T-cell (primary cell): Measurements from ENCODE around the gene LHPP. TPM values are rescaled to one million over a fixed set of nuclear protein-coding genes. Genes with fewer than 3 reads are reported as not detected.
"Not testable (repeated sequence)": the region's sequence is repeated elsewhere in the genome, so short reads cannot be mapped to it uniquely, and the experiment has no call there.

Experiments
- ATAC-seq, 4 experiments: fragments of 200-7000 bp in 3 of 4; fragments of 150-1000 bp in 1 of 4; cut with Tn5 transposase; replicated peaks in 1 of 4; 1 replicate in 3 of 4; 2 replicates in 1 of 4; pipeline ENCODE4 v1.10.0; 2021; ENCODE audit warnings: moderate library complexity in 3 of 4, mild to moderate bottlenecking in 2 of 4, moderate number of reproducible peaks in 1 of 4
- CTCF ChIA-PET, 2 donors: fragments of 300-600 bp; sonication (Branson Sonifier 250); formaldehyde crosslinking; loops; one replicate each; lab custom pipeline; 2022; ENCODE audit warnings: antibody characterized with exemption in 2 of 2; lab: Charles Lee
- POLR2A ChIA-PET, 2 donors: fragments of 300-600 bp; sonication (Branson Sonifier 250); formaldehyde crosslinking; loops; one replicate each; lab custom pipeline; 2022; ENCODE audit warnings: antibody characterized with exemption in 2 of 2; lab: Charles Lee
- DNase-seq, 35 experiments: peaks; one replicate each; pipeline versions ENCODE4 v3.0.0 to v3.0.0-alpha.2; 2013 to 2023
- H3K27ac ChIP-seq: one replicate; pipeline ENCODE4 v1.5.1; 2013; ENCODE audit warnings: low read length
- H3K27me3 ChIP-seq, 2 experiments: replicated peaks in 1 of 2; 1 replicate in 1 of 2; 2 replicates in 1 of 2; pipeline versions ENCODE4 v1.6.1 to v1.7.0; 2013; ENCODE audit warnings: low read length in 1 of 2, mixed read lengths in 1 of 2; ENCODE audit not compliant: control insufficient read depth in 2 of 2, insufficient read depth in 2 of 2; ENCODE audit errors: extremely low read depth in 1 of 2
- H3K36me3 ChIP-seq, 2 donors: 1 replicate in 1 of 2; 2 replicates in 1 of 2; pipeline versions ENCODE4 v1.6.1 to v1.7.0; 2013; ENCODE audit warnings: low read length in 1 of 2; ENCODE audit not compliant: control insufficient read depth in 2 of 2, insufficient read depth in 1 of 2; ENCODE audit errors: extremely low read depth in 1 of 2
- H3K4me1 ChIP-seq, 2 experiments: 1 replicate in 1 of 2; 2 replicates in 1 of 2; pipeline versions ENCODE4 v1.6.1 to v1.7.0; 2013; ENCODE audit warnings: low read length in 2 of 2, mixed read lengths in 1 of 2; ENCODE audit not compliant: insufficient read depth in 2 of 2, control insufficient read depth in 1 of 2; ENCODE audit errors: extremely low read depth in 1 of 2
- H3K4me3 ChIP-seq, 2 donors: 1 replicate in 1 of 2; 2 replicates in 1 of 2; pipeline versions ENCODE4 v1.5.1 to v1.7.0; 2013; ENCODE audit warnings: mild to moderate bottlenecking in 2 of 2, low read length in 1 of 2, moderate library complexity in 1 of 2; ENCODE audit not compliant: control insufficient read depth in 1 of 2; ENCODE audit errors: extremely low read depth in 1 of 2
- H3K9me3 ChIP-seq: 2 replicates; pipeline ENCODE4 v1.7.0; 2013
- H3K27ac Mint-ChIP-seq, 2 donors: one replicate each; pipeline ENCODE4 v1.8.0; 2020 to 2021; ENCODE audit warnings: mild to moderate bottlenecking in 2 of 2, mixed read lengths in 2 of 2
- H3K27me3 Mint-ChIP-seq, 2 donors: one replicate each; pipeline ENCODE4 v1.8.0; 2021 to 2022; ENCODE audit warnings: mixed read lengths in 2 of 2
- H3K36me3 Mint-ChIP-seq: one replicate; pipeline ENCODE4 v1.8.0; 2021; ENCODE audit warnings: mixed read lengths
- H3K4me1 Mint-ChIP-seq, 3 donors: one replicate each; pipeline ENCODE4 v1.8.0; 2020 to 2022; ENCODE audit warnings: mixed read lengths in 3 of 3, mild to moderate bottlenecking in 1 of 3
- H3K4me3 Mint-ChIP-seq, 3 donors: one replicate each; pipeline ENCODE4 v1.8.0; 2020 to 2022; ENCODE audit warnings: mild to moderate bottlenecking in 3 of 3, mixed read lengths in 3 of 3, moderate library complexity in 3 of 3
- H3K9me3 Mint-ChIP-seq, 3 donors: one replicate each; pipeline ENCODE4 v1.8.0; 2020 to 2022; ENCODE audit warnings: mixed read lengths in 3 of 3
- WGBS: methylation state at CpG from one replicate; pipeline ENCODE4 v1.1.5; 2013; ENCODE audit warnings: missing lambda C conversion rate; ENCODE audit not compliant: insufficient coverage; 5-methylcytosine and 5-hydroxymethylcytosine counted together
- total RNA-seq, 35 experiments: library from RNA in 6 of 35; stranded (reverse) in 6 of 35; fragments of 120-200 nt in 1 of 35; gene quantifications; one replicate each; pipeline versions ENCODE4 v1.2.1 to v1.2.4 and lab custom pipeline; 2013 to 2026

Gene LHPP
- total RNA-seq, 5 donors from 2014 or later (not counting 1 experiment from before 2014, with no cell fraction given): 13.2 to 27.4 (median 22.3) TPM

- POLR2A ChIA-PET: not testable (repeated sequence)
Measured at GRCh38 chr10:124610851-124611250, 149.2 kb downstream of the LHPP start.

GRCh38 chr10:124611738-124612137 lies 150.1 kb downstream of the LHPP start:
- peaks cover under 1 to 8% of the 10 kb centered on the region in 2 donors for H3K36me3 ChIP-seq
- DNase-seq (peak; percentile 28 to 77 (median 54)), ATAC-seq (peak; percentile 70 to 80 (median 76))
- H3K9me3 ChIP-seq: no peaks in the 10 kb centered on the region
- Mint-ChIP-seq H3K9me3 (no peaks in the 10 kb centered on the region), H3K4me3 (peak overlapping the region; percentile 34 to 60 (median 39)), H3K27ac (peak overlapping the region; percentile 93 to 94), H3K36me3 (peaks cover 4% of the 10 kb centered on the region), H3K4me1 (peaks cover 20 to 42% (median 28%) of the 10 kb centered on the region in 3 donors), H3K27me3 (no peaks in the 10 kb centered on the region)
- H3K27ac ChIP-seq: peak overlapping the region; percentile 88
- peak overlapping the region; percentile 15 to 17 for H3K4me3 ChIP-seq
- H3K4me1 ChIP-seq: peaks cover 9 to 69% of the 10 kb centered on the region in 2 experiments
- ChIA-PET CTCF (interaction anchor here in 1 of 2 donors (1.1 to 2.1 kb wide), 2 partner anchors 107 to 130 kb away, joined by 3 to 9 read pairs; no protein-coding TSS in a partner anchor), POLR2A (no interaction called here)
- H3K27me3 ChIP-seq: no peaks in the 10 kb centered on the region
- 0% methylated on average over 3 of the region's 11 CpGs for WGBS

More at GRCh38 chr10:124610851-124611250, 149.2 kb downstream of the LHPP start:
- DNase-seq, ATAC-seq, H3K9me3 ChIP-seq, H3K36me3 ChIP-seq, H3K27me3 Mint-ChIP-seq, H3K9me3 Mint-ChIP-seq, H3K27me3 ChIP-seq, CTCF ChIA-PET, H3K36me3 Mint-ChIP-seq: not testable (repeated sequence)
- peak overlapping the region in 1 of 3 donors; percentile 60 for H3K4me3 Mint-ChIP-seq
- H3K27ac Mint-ChIP-seq: peak overlapping the region; percentile 93 to 94
- H3K27ac ChIP-seq: peak overlapping the region; percentile 88
- 96% methylated on average over 8 of the region's 17 CpGs for WGBS
- H3K4me1 Mint-ChIP-seq: peaks cover 20 to 38% (median 28%) of the 10 kb centered on the region in 3 donors
- peak overlapping the region in 1 of 2 donors; percentile 2 for H3K4me3 ChIP-seq
- H3K4me1 ChIP-seq: peaks cover 9 to 60% of the 10 kb centered on the region in 2 experiments

- Mint-ChIP-seq H3K9me3 (no peaks in the 10 kb centered on the region), H3K36me3 (peaks cover 7% of the 10 kb centered on the region)
- peaks cover 9 to 79% of the 10 kb centered on the region in 2 experiments for H3K4me1 ChIP-seq
Measured at GRCh38 chr10:124612611-124613498, 151.2 kb downstream of the LHPP start.

GRCh38 chr10:124614003-124614659 lies 152.5 kb downstream of the LHPP start:
- H3K4me3 Mint-ChIP-seq: peak overlapping the region in 1 of 3 donors; percentile 24
- ChIA-PET POLR2A (no interaction called here), CTCF (interaction anchor here in 1 of 2 donors (1.1 kb wide), 1 partner anchor 127 kb away, joined by 3 read pairs; no protein-coding TSS in a partner anchor)
- H3K27ac Mint-ChIP-seq: peak overlapping the region; percentile 78 to 80
- ATAC-seq (no peak), DNase-seq (no peak)
- Histone ChIP-seq H3K36me3 (peaks cover 6 to 13% of the 10 kb centered on the region in 2 donors), H3K27me3 (no peaks in the 10 kb centered on the region), H3K4me1 (peaks cover 11 to 89% of the 10 kb centered on the region in 2 experiments), H3K27ac (no peak overlapping the region), H3K4me3 (no peak overlapping the region), H3K9me3 (no peaks in the 10 kb centered on the region)
- peaks cover 25 to 61% (median 46%) of the 10 kb centered on the region in 3 donors for H3K4me1 Mint-ChIP-seq
- no peaks in the 10 kb centered on the region for H3K9me3 Mint-ChIP-seq
- H3K36me3 Mint-ChIP-seq: peaks cover 7% of the 10 kb centered on the region
- WGBS: 56% methylated on average over 5 of the region's 11 CpGs
- no peaks in the 10 kb centered on the region for H3K27me3 Mint-ChIP-seq

More at GRCh38 chr10:124612611-124613498, 151.2 kb downstream of the LHPP start:
- H3K36me3 ChIP-seq: peaks cover 6 to 8% of the 10 kb centered on the region in 2 donors
- H3K9me3 ChIP-seq: no peaks in the 10 kb centered on the region
- Mint-ChIP-seq H3K27me3 (no peaks in the 10 kb centered on the region), H3K4me1 (peaks cover 20 to 50% (median 36%) of the 10 kb centered on the region in 3 donors), H3K4me3 (peak overlapping the region in 1 of 3 donors; percentile 60), H3K27ac (peak overlapping the region; percentile 93 to 94)
- no peaks in the 10 kb centered on the region for H3K27me3 ChIP-seq
- POLR2A ChIA-PET: no interaction called here
- DNase-seq: peak in 10 of 35 experiments; percentile 15 to 56 (median 22)
- CTCF ChIA-PET: interaction anchor here in 1 of 2 donors (2.1 kb wide), 1 partner anchor 129 kb away, joined by 9 read pairs; no protein-coding TSS in a partner anchor
- 72% methylated on average over 7 of the region's 18 CpGs for WGBS
- H3K27ac ChIP-seq: peak overlapping the region; percentile 88
- ATAC-seq: peak; percentile 33 to 57 (median 36)
- no peak overlapping the region for H3K4me3 ChIP-seq

- H3K27ac ChIP-seq: no peak overlapping the region
- WGBS: 97% methylated on average over 28 of the region's 34 CpGs
- no peaks in the 10 kb centered on the region for H3K9me3 ChIP-seq
- peaks cover 7% of the 10 kb centered on the region for H3K36me3 Mint-ChIP-seq
- no peaks in the 10 kb centered on the region for H3K27me3 Mint-ChIP-seq
- no peak overlapping the region for H3K4me3 Mint-ChIP-seq
- no peak for ATAC-seq
- no peaks in the 10 kb centered on the region for H3K27me3 ChIP-seq
- H3K4me1 Mint-ChIP-seq: peaks cover 30 to 65% (median 53%) of the 10 kb centered on the region in 3 donors
- H3K4me1 ChIP-seq: peaks cover 15 to 96% of the 10 kb centered on the region in 2 experiments
- ChIA-PET CTCF (no interaction called here), POLR2A (no interaction called here)
- DNase-seq: no peak
- H3K9me3 Mint-ChIP-seq: no peaks in the 10 kb centered on the region
- H3K36me3 ChIP-seq: peaks cover 6 to 15% of the 10 kb centered on the region in 2 donors
- H3K4me3 ChIP-seq: no peak overlapping the region
- peak overlapping the region in 1 of 2 donors; percentile 19 for H3K27ac Mint-ChIP-seq
Measured at GRCh38 chr10:124615259-124615658, 153.6 kb downstream of the LHPP start.
